K562 (cell line): ENCODE results near the gene ARMH1. TPM values are rescaled to one million over a fixed set of nuclear protein-coding genes. Genes with fewer than 3 reads are reported as not detected.

ENCODE experiments used
- DACH1 ChIP-seq: fragments of 450-650 bp; IDR thresholded peaks from 2 replicates; pipeline ENCODE4 v1.6.1; 2018; ENCODE audit not compliant: partially characterized antibody
- FOSL1 ChIP-seq: fragments of 200-800 bp; sonication (Bioruptor generic); conservative IDR thresholded peaks from 2 replicates; pipeline ENCODE4 v1.6.1; 2016; ENCODE audit warnings: missing genetic modification characterization, missing compliant biosample characterization
- HIVEP1 ChIP-seq: fragments of 250-450 bp; sonication (Bioruptor Pico); IDR thresholded peaks from 2 replicates; pipeline ENCODE4 v1.4.0; 2020; ENCODE audit warnings: mild to moderate bottlenecking
- SP1 ChIP-seq: sonication (generic); formaldehyde crosslinking; IDR thresholded peaks from 2 replicates; pipeline ENCODE4 v1.8.1; 2022; ENCODE audit warnings: mild to moderate bottlenecking, missing genetic modification reagents
- XRCC3 ChIP-seq: fragments of 450-650 bp; IDR thresholded peaks from 2 replicates; pipeline ENCODE4 v1.6.1; 2017; ENCODE audit warnings: mild to moderate bottlenecking, moderate library complexity
- ZBTB17 ChIP-seq: fragments of 450-650 bp; formaldehyde crosslinking; IDR thresholded peaks from 2 replicates; pipeline ENCODE4 v1.4.0; 2020; ENCODE audit warnings: mild to moderate bottlenecking
- ZNF24 ChIP-seq: fragments of 450-650 bp; IDR thresholded peaks from 2 replicates; pipeline ENCODE4 v1.6.1; 2016
- ZNF3 ChIP-seq: fragments of 250-450 bp; sonication (Bioruptor Pico); IDR thresholded peaks from 2 replicates; pipeline ENCODE4 v1.5.0; 2021; ENCODE audit warnings: mild to moderate bottlenecking, moderate library complexity
- ZNF57 ChIP-seq: fragments of 450-650 bp; formaldehyde crosslinking; IDR thresholded peaks from 2 replicates; pipeline ENCODE4 v1.4.0; 2020; ENCODE audit warnings: mild to moderate bottlenecking, moderate library complexity
- polyA plus RNA-seq, 8 experiments: library from polyadenylated mRNA; depleted of rRNA in 4 of 8; stranded (reverse) in 5 of 8; unstranded in 3 of 8; fragments of >200 nt; fragmentation: Nextera tagmentation in 2 of 8; fragmentation: Illumina TruSeq in 1 of 8; extraction: Ambion mirVana in 2 of 8; extraction: Trizol in 1 of 8; gene quantifications; 2 replicates each; pipeline versions ENCODE4 v1.2.1 to v1.2.3, GENCODE V29; 2011 to 2014; ENCODE audit warnings: inconsistent platforms in 1 of 8, missing spikeins in 1 of 8
- total RNA-seq, 7 experiments: library from RNA; depleted of rRNA in 6 of 7; stranded (reverse); fragments of >200 nt in 6 of 7; fragmentation: Illumina TruSeq in 2 of 7; extraction: Trizol in 2 of 7; gene quantifications; 2 replicates each; pipeline versions ENCODE4 v1.2.1 to v1.2.3, GENCODE V29; 2011 to 2021; ENCODE audit warnings: low replicate concordance in 1 of 7
- TF ChIP-seq, protein P1 (sequence below): fragments of 450-650 bp; formaldehyde crosslinking; conservative IDR thresholded peaks from 2 replicates; pipeline ENCODE4 v1.4.0; 2022; ENCODE audit warnings: mild to moderate bottlenecking, missing genetic modification characterization
- TF ChIP-seq, protein P2 (sequence below), 2 experiments: fragments of 450-650 bp; conservative IDR thresholded peaks; 2 replicates each; pipeline ENCODE4 v1.6.1; 2017; ENCODE audit warnings: mild to moderate bottlenecking in 2 of 2, moderate library complexity in 2 of 2
- TF ChIP-seq, protein P3 (sequence below): fragments of 250-450 bp; sonication (Bioruptor Pico); IDR thresholded peaks from 2 replicates; pipeline ENCODE4 v1.5.1; 2021; ENCODE audit warnings: mild to moderate bottlenecking
- TF ChIP-seq, protein P4 (sequence below): fragments of 450-650 bp; formaldehyde crosslinking; IDR thresholded peaks from 2 replicates; pipeline ENCODE4 v1.4.0; 2020; ENCODE audit warnings: mild to moderate bottlenecking
- TF ChIP-seq, protein P5 (sequence below), 2 experiments: IDR thresholded peaks; 2 replicates each; pipeline ENCODE4 v1.6.1; 2011; ENCODE audit warnings: borderline replicate concordance in 1 of 2, control low read depth in 1 of 2, low read depth in 1 of 2, low read length in 1 of 2, mild to moderate bottlenecking in 1 of 2, mixed read lengths in 1 of 2, moderate library complexity in 1 of 2; ENCODE audit not compliant: insufficient read depth in 1 of 2, insufficient read length in 1 of 2, poor library complexity in 1 of 2, severe bottlenecking in 1 of 2; ENCODE audit errors: extremely low read depth in 1 of 2
- TF ChIP-seq, protein P6 (sequence below): fragments of 250-450 bp; sonication (Bioruptor Pico); IDR thresholded peaks from 2 replicates; pipeline ENCODE4 v1.4.0; 2020

The ARMH1 gene
- total and polyA plus RNA-seq, 9 of the 15 experiments (the other 6 are each of a cell fraction or from before 2014, with no cell fraction given): 0.41 TPM; not detected in 8

DNA sequence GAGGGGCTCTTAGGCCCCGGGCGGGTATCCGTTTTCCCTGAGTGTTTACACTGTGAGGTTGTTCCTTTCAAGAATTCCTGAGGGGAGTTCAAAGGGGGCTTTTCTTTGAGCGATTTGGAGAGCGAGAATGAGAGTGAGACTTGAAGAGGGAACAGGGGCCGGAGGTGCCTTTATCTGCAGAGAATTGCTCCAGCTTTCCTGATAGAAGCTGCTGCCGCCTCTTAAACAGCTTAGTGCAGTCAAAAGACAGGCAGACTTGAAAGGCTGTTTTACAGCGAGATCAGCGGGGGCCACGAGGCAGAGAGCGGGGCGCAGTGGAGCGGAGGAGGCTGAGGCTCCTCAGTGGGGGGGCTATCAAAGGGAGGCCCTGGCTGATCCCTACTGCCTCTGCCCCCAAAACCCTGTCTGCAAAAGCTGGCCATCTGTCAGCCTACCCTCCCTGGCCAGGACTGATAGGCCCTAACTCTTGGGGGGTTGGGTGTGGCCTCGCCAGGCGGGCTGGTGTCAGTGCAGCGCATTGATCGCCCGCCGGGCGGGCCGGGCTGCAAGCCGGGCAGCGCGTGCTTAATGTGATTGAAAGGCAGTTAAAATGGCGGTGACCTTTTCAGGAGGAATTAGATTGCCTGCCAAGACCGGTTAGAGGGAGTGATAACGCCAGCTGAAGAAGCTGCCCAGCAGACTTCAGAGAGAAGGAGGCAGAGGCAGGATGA lies 36.7 kb upstream of the ARMH1 start (continued):
- TF ChIP-seq, protein P1, sequence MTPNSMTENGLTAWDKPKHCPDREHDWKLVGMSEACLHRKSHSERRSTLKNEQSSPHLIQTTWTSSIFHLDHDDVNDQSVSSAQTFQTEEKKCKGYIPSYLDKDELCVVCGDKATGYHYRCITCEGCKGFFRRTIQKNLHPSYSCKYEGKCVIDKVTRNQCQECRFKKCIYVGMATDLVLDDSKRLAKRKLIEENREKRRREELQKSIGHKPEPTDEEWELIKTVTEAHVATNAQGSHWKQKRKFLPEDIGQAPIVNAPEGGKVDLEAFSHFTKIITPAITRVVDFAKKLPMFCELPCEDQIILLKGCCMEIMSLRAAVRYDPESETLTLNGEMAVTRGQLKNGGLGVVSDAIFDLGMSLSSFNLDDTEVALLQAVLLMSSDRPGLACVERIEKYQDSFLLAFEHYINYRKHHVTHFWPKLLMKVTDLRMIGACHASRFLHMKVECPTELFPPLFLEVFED (CRISPR knock-in tag): no peak
- no peak for TF ChIP-seq HIVEP1
- TF ChIP-seq, protein P2, sequence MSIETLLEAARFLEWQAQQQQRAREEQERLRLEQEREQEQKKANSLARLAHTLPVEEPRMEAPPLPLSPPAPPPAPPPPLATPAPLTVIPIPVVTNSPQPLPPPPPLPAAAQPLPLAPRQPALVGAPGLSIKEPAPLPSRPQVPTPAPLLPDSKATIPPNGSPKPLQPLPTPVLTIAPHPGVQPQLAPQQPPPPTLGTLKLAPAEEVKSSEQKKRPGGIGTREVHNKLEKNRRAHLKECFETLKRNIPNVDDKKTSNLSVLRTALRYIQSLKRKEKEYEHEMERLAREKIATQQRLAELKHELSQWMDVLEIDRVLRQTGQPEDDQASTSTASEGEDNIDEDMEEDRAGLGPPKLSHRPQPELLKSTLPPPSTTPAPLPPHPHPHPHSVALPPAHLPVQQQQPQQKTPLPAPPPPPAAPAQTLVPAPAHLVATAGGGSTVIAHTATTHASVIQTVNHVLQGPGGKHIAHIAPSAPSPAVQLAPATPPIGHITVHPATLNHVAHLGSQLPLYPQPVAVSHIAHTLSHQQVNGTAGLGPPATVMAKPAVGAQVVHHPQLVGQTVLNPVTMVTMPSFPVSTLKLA (conservative IDR thresholded peaks at IDR 0.05): peak; percentile 55 to 85
- TF ChIP-seq ZNF3 (CRISPR knock-in tag): no peak
- TF ChIP-seq, protein P3, sequence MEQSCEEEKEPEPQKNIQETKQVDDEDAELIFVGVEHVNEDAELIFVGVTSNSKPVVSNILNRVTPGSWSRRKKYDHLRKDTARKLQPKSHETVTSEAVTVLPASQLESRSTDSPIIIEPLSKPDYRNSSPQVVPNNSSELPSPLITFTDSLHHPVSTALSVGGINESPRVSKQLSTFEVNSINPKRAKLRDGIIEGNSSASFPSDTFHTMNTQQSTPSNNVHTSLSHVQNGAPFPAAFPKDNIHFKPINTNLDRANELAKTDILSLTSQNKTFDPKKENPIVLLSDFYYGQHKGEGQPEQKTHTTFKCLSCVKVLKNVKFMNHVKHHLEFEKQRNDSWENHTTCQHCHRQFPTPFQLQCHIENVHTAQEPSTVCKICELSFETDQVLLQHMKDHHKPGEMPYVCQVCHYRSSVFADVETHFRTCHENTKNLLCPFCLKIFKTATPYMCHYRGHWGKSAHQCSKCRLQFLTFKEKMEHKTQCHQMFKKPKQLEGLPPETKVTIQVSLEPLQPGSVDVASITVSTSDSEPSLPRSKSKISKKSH (CRISPR knock-in tag): no peak
- TF ChIP-seq ZNF24: no peak
- TF ChIP-seq, protein P4, sequence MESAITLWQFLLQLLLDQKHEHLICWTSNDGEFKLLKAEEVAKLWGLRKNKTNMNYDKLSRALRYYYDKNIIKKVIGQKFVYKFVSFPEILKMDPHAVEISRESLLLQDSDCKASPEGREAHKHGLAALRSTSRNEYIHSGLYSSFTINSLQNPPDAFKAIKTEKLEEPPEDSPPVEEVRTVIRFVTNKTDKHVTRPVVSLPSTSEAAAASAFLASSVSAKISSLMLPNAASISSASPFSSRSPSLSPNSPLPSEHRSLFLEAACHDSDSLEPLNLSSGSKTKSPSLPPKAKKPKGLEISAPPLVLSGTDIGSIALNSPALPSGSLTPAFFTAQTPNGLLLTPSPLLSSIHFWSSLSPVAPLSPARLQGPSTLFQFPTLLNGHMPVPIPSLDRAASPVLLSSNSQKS (CRISPR knock-in tag): no peak
- TF ChIP-seq SP1: no peak
- TF ChIP-seq, protein P5, sequence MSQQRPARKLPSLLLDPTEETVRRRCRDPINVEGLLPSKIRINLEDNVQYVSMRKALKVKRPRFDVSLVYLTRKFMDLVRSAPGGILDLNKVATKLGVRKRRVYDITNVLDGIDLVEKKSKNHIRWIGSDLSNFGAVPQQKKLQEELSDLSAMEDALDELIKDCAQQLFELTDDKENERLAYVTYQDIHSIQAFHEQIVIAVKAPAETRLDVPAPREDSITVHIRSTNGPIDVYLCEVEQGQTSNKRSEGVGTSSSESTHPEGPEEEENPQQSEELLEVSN (IDR thresholded peaks at IDR 0.05; ENCODE audit: borderline replicate concordance in 1 of 2, extremely low read depth in 1 of 2, insufficient read depth in 1 of 2, insufficient read length in 1 of 2, low read depth in 1 of 2, low read length in 1 of 2, poor library complexity in 1 of 2, severe bottlenecking in 1 of 2): peak; percentile 62 to 88
- TF ChIP-seq FOSL1 (tag): no peak
- TF ChIP-seq ZBTB17 (CRISPR knock-in tag): no peak
- TF ChIP-seq ZNF57 (CRISPR knock-in tag): no peak
- TF ChIP-seq, protein P6, sequence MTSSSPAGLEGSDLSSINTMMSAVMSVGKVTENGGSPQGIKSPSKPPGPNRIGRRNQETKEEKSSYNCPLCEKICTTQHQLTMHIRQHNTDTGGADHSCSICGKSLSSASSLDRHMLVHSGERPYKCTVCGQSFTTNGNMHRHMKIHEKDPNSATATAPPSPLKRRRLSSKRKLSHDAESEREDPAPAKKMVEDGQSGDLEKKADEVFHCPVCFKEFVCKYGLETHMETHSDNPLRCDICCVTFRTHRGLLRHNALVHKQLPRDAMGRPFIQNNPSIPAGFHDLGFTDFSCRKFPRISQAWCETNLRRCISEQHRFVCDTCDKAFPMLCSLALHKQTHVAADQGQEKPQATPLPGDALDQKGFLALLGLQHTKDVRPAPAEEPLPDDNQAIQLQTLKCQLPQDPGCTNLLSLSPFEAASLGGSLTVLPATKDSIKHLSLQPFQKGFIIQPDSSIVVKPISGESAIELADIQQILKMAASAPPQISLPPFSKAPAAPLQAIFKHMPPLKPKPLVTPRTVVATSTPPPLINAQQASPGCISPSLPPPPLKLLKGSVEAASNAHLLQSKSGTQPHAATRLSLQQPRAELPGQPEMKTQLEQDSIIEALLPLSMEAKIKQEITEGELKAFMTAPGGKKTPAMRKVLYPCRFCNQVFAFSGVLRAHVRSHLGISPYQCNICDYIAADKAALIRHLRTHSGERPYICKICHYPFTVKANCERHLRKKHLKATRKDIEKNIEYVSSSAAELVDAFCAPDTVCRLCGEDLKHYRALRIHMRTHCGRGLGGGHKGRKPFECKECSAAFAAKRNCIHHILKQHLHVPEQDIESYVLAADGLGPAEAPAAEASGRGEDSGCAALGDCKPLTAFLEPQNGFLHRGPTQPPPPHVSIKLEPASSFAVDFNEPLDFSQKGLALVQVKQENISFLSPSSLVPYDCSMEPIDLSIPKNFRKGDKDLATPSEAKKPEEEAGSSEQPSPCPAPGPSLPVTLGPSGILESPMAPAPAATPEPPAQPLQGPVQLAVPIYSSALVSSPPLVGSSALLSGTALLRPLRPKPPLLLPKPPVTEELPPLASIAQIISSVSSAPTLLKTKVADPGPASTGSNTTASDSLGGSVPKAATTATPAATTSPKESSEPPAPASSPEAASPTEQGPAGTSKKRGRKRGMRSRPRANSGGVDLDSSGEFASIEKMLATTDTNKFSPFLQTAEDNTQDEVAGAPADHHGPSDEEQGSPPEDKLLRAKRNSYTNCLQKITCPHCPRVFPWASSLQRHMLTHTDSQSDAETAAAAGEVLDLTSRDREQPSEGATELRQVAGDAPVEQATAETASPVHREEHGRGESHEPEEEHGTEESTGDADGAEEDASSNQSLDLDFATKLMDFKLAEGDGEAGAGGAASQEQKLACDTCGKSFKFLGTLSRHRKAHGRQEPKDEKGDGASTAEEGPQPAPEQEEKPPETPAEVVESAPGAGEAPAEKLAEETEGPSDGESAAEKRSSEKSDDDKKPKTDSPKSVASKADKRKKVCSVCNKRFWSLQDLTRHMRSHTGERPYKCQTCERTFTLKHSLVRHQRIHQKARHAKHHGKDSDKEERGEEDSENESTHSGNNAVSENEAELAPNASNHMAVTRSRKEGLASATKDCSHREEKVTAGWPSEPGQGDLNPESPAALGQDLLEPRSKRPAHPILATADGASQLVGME (CRISPR knock-in tag): no peak
- TF ChIP-seq XRCC3: no peak
- peak; percentile 57 for TF ChIP-seq DACH1
